Neural cell (in vitro differentiated cells): ENCODE measurements around the gene OR6J1. TPM values are rescaled to one million over a fixed set of nuclear protein-coding genes. Genes with fewer than 3 reads are reported as not detected.

Experiments used
- H2AFZ ChIP-seq: fragments of 200-600, 300-800 bp; sonication (generic), shearing (Covaris generic); 2 replicates; pipeline ENCODE4 v1.6.0; 2014; ENCODE audit warnings: low read depth, mild to moderate bottlenecking, antibody characterized with exemption, low read length, moderate library complexity
- H3F3A ChIP-seq: fragments of 200-600 bp; shearing (Covaris generic); 2 replicates; pipeline ENCODE4 v1.6.1; 2016; ENCODE audit warnings: mild to moderate bottlenecking, moderate library complexity, mixed read lengths, antibody characterized with exemption, low read length; ENCODE audit not compliant: insufficient read depth, poor library complexity, severe bottlenecking
- H3K27ac ChIP-seq: fragments of 200-600, 300-800 bp; sonication (generic), shearing (Covaris generic); 2 replicates; pipeline ENCODE4 v1.5.1; 2014; ENCODE audit warnings: mild to moderate bottlenecking, low read length, moderate library complexity
- H3K27me3 ChIP-seq: fragments of 300-800, 200-600 bp; sonication (generic), shearing (Covaris generic); 2 replicates; pipeline ENCODE4 v1.6.0; 2014; ENCODE audit warnings: mild to moderate bottlenecking, low read depth, low read length, moderate library complexity; ENCODE audit not compliant: insufficient read depth
- H3K36me3 ChIP-seq: fragments of 300-800, 200-600 bp; sonication (generic), shearing (Covaris generic); 2 replicates; pipeline ENCODE4 v1.5.1; 2014; ENCODE audit warnings: mild to moderate bottlenecking, antibody characterized with exemption, low read length, moderate library complexity; ENCODE audit not compliant: insufficient read depth
- H3K4me2 ChIP-seq: fragments of 300-800, 200-600 bp; sonication (generic), shearing (Covaris generic); 2 replicates; pipeline ENCODE4 v1.6.0; 2014; ENCODE audit warnings: mild to moderate bottlenecking, low read length
- H3K4me3 ChIP-seq: fragments of 300-800, 200-600 bp; sonication (generic), shearing (Covaris generic); 2 replicates; pipeline ENCODE4 v1.5.1; 2014; ENCODE audit warnings: mild to moderate bottlenecking, low read length, moderate library complexity
- H3K79me2 ChIP-seq: fragments of 200-600 bp; shearing (Covaris generic); replicated peaks from 2 replicates; pipeline ENCODE4 v1.6.0; 2014; ENCODE audit warnings: mild to moderate bottlenecking, low read length, moderate library complexity; ENCODE audit not compliant: insufficient read depth
- H3K9ac ChIP-seq: fragments of 300-800, 200-600 bp; sonication (generic), shearing (Covaris generic); 2 replicates; pipeline ENCODE4 v1.6.1; 2016; ENCODE audit warnings: mild to moderate bottlenecking, low read length, mixed read lengths
- H3K9me2 ChIP-seq: fragments of 200-600 bp; shearing (Covaris generic); 2 replicates; pipeline ENCODE4 v1.6.1; 2016; ENCODE audit warnings: mild to moderate bottlenecking, low read length, mixed read lengths; ENCODE audit not compliant: insufficient read depth
- H3K9me3 ChIP-seq: fragments of 200-600, 300-800 bp; sonication (generic), shearing (Covaris generic); 2 replicates; pipeline ENCODE4 v1.6.1; 2016; ENCODE audit warnings: mild to moderate bottlenecking, mixed run types, low read length, moderate library complexity, mixed read lengths
- H4K20me1 ChIP-seq: fragments of 200-600 bp; shearing (Covaris generic); 2 replicates; pipeline ENCODE4 v1.6.1; 2016; ENCODE audit warnings: mild to moderate bottlenecking, mixed run types; ENCODE audit not compliant: insufficient read depth
- CTCF ChIP-seq: fragments of 450-650 bp; IDR thresholded peaks from 2 replicates; pipeline ENCODE4 v1.5.1; 2014; ENCODE audit warnings: antibody characterized with exemption, mild to moderate bottlenecking, moderate library complexity; ENCODE audit not compliant: poor library complexity, severe bottlenecking
- EP300 ChIP-seq: fragments of 450-650 bp; conservative IDR thresholded peaks from 2 replicates; pipeline ENCODE4 v1.6.1; 2014; ENCODE audit warnings: antibody characterized with exemption, mild to moderate bottlenecking, moderate library complexity; ENCODE audit not compliant: poor library complexity, severe bottlenecking
- EZH2 ChIP-seq: fragments of 200-600, 300-800 bp; shearing (Covaris generic), sonication (generic); IDR thresholded peaks from 2 replicates; pipeline ENCODE4 v1.6.1; 2014; ENCODE audit warnings: antibody characterized with exemption, low read length, borderline replicate concordance, mild to moderate bottlenecking; ENCODE audit not compliant: insufficient read depth, poor library complexity, severe bottlenecking
- MXI1 ChIP-seq: fragments of 450-650 bp; conservative IDR thresholded peaks from 2 replicates; pipeline ENCODE4 v1.6.1; 2014; ENCODE audit warnings: antibody characterized with exemption, mild to moderate bottlenecking; ENCODE audit not compliant: poor library complexity, severe bottlenecking
- POLR2AphosphoS5 ChIP-seq: IDR thresholded peaks from 2 replicates; pipeline ENCODE4 v1.6.1; 2012
- RAD21 ChIP-seq: fragments of 450-650 bp; conservative IDR thresholded peaks from 2 replicates; pipeline ENCODE4 v1.6.1; 2014; ENCODE audit warnings: antibody characterized with exemption, mild to moderate bottlenecking, moderate library complexity
- REST ChIP-seq: IDR thresholded peaks from 2 replicates; pipeline ENCODE4 v1.6.1; 2012; ENCODE audit warnings: borderline replicate concordance
- SMC3 ChIP-seq: fragments of 450-650 bp; conservative IDR thresholded peaks from 2 replicates; pipeline ENCODE4 v1.6.1; 2014; ENCODE audit warnings: antibody characterized with exemption, mild to moderate bottlenecking, moderate library complexity; ENCODE audit not compliant: poor library complexity
- TAF1 ChIP-seq: IDR thresholded peaks from 2 replicates; pipeline ENCODE4 v1.6.1; 2012; ENCODE audit warnings: low read depth
- polyA plus RNA-seq: library from polyadenylated mRNA; depleted of rRNA; stranded (reverse); fragments of >200 nt; gene quantifications from 2 replicates; pipeline ENCODE4 v1.2.3, GENCODE V29; 2014

OR6J1 gene
- polyA plus RNA-seq, 1 donor from 2014 or later: not detected

- Histone ChIP-seq H3K27ac (no peak overlapping the region), H2AFZ (no peak overlapping the region), H3K9me3 (no peaks in the 10 kb centered on the region), H3K79me2 (no peaks in the 10 kb centered on the region), H3F3A (no peaks in the 10 kb centered on the region), H3K4me2 (no peak overlapping the region), H3K9me2 (no peaks in the 10 kb centered on the region), H4K20me1 (no peaks in the 10 kb centered on the region), H3K27me3 (no peaks in the 10 kb centered on the region), H3K36me3 (no peaks in the 10 kb centered on the region), H3K4me3 (no peak overlapping the region), H3K9ac (no peak overlapping the region)
- no peak for TF ChIP-seq EP300
- TF ChIP-seq CTCF: no peak
- no peak for TF ChIP-seq TAF1
- no peak for TF ChIP-seq MXI1
- no peak for TF ChIP-seq POLR2AphosphoS5
- no peak for TF ChIP-seq REST
Observed at GRCh38 chr14:22630066-22630465, 14.1 kb downstream of the OR6J1 start.

- Histone ChIP-seq H3K9me3 (no peaks in the 10 kb centered on the region), H3K36me3 (no peaks in the 10 kb centered on the region), H3K4me2 (no peak overlapping the region), H2AFZ (no peak overlapping the region), H3F3A (no peaks in the 10 kb centered on the region), H3K79me2 (no peaks in the 10 kb centered on the region), H4K20me1 (no peaks in the 10 kb centered on the region), H3K9ac (no peak overlapping the region), H3K27ac (no peak overlapping the region), H3K4me3 (no peak overlapping the region), H3K9me2 (no peaks in the 10 kb centered on the region), H3K27me3 (no peaks in the 10 kb centered on the region)
- TF ChIP-seq POLR2AphosphoS5 (no peak), RAD21 (no peak), SMC3 (no peak), EZH2 (no peak), CTCF (no peak), EP300 (no peak)
Observed at GRCh38 chr14:22629361-22629760, 14.8 kb downstream of the OR6J1 start.
